Prostate gland (tissue), 2 donors: ENCODE results near the gene CRYBA2.

Source experiments
- POLR2A ChIP-seq: fragments of 450-650 bp; IDR thresholded peaks from one replicate; pipeline ENCODE4 v1.6.1; 2016; ENCODE audit warnings: antibody characterized with exemption, mild to moderate bottlenecking
- POLR2AphosphoS5 ChIP-seq: sonication (generic); formaldehyde crosslinking; IDR thresholded peaks from one replicate; pipeline ENCODE4 v1.6.1; 2017; ENCODE audit warnings: antibody characterized with exemption
- TF ChIP-seq, protein P1 (sequence below), 4 experiments: fragments of 200-600 bp in 2 of 4; fragments of 450-650 bp in 2 of 4; sonication (generic) in 2 of 4; IDR thresholded peaks; 1 replicate in 3 of 4; 2 replicates in 1 of 4; pipeline ENCODE4 v1.5.1; 2016 to 2019; ENCODE audit warnings: antibody characterized with exemption in 4 of 4, mild to moderate bottlenecking in 2 of 4, moderate library complexity in 2 of 4

DNA sequence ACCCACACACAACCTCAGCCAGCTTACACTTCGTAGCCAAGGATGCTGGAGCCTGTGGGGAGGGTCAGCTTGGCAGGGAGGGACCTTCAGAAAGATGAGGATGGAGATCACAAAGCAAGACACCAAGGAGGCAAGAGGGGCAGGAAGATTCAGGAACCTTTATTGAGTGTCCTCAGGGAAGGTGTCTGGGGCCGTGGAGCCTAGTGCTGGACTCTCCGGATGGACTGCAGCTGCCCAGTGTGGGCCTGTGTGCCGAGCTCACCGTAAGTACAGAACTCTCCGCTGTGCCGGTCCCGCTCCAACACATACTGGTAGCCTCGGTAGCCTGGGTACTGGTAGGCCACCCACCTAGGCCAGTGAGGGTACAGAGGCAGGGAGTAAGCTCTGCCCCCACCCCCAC, 3.2 kb downstream of the CRYBA2 start:
- TF ChIP-seq, protein P1, sequence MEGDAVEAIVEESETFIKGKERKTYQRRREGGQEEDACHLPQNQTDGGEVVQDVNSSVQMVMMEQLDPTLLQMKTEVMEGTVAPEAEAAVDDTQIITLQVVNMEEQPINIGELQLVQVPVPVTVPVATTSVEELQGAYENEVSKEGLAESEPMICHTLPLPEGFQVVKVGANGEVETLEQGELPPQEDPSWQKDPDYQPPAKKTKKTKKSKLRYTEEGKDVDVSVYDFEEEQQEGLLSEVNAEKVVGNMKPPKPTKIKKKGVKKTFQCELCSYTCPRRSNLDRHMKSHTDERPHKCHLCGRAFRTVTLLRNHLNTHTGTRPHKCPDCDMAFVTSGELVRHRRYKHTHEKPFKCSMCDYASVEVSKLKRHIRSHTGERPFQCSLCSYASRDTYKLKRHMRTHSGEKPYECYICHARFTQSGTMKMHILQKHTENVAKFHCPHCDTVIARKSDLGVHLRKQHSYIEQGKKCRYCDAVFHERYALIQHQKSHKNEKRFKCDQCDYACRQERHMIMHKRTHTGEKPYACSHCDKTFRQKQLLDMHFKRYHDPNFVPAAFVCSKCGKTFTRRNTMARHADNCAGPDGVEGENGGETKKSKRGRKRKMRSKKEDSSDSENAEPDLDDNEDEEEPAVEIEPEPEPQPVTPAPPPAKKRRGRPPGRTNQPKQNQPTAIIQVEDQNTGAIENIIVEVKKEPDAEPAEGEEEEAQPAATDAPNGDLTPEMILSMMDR (IDR thresholded peaks at IDR 0.05), result no peak
- no peak for TF ChIP-seq POLR2AphosphoS5
- no peak for TF ChIP-seq POLR2A
